Sigmoid colon (tissue), 7 donors: ENCODE data around the gene PXDN. TPM values are rescaled to one million over a fixed set of nuclear protein-coding genes. Genes with fewer than 3 reads are reported as not detected.

Experiments used
- DNase-seq: peaks from one replicate; pipeline ENCODE4 v3.0.0-alpha.2; 2019
- H3K27ac ChIP-seq, 4 donors: fragments of 200-600 bp; sonication (generic); one replicate each; pipeline ENCODE4 v1.5.1; 2016 to 2019; ENCODE audit warnings: mild to moderate bottlenecking in 1 of 4
- H3K27me3 ChIP-seq, 3 donors: fragments of 200-600 bp; sonication (generic); one replicate each; pipeline ENCODE4 v1.5.1; 2019; ENCODE audit warnings: mild to moderate bottlenecking in 1 of 3
- H3K36me3 ChIP-seq, 4 donors: fragments of 200-600 bp; sonication (generic); one replicate each; pipeline ENCODE4 v1.5.1; 2016 to 2019
- H3K4me1 ChIP-seq, 4 donors: fragments of 200-600 bp; sonication (generic); one replicate each; pipeline ENCODE4 v1.5.1; 2017 to 2019
- H3K4me3 ChIP-seq, 4 donors: fragments of 200-600 bp; sonication (generic); one replicate each; pipeline ENCODE4 v1.5.1; 2017 to 2019; ENCODE audit warnings: mild to moderate bottlenecking in 2 of 4, moderate library complexity in 1 of 4
- H3K9me3 ChIP-seq, 4 donors: fragments of 200-600 bp in 3 of 4; sonication (generic) in 3 of 4; one replicate each; pipeline versions ENCODE4 v1.5.1 to v1.6.1; 2013 to 2019
- CTCF ChIP-seq, 4 experiments: fragments of 450-650 bp in 3 of 4; fragments of 200-600 bp in 1 of 4; IDR thresholded peaks; one replicate each; pipeline ENCODE4 v1.5.1; 2016 to 2019; ENCODE audit warnings: antibody characterized with exemption in 4 of 4, mild to moderate bottlenecking in 3 of 4, moderate library complexity in 2 of 4
- EP300 ChIP-seq, 4 donors: sonication (generic); formaldehyde crosslinking; IDR thresholded peaks; one replicate each; pipeline ENCODE4 v1.6.1; 2017; ENCODE audit warnings: antibody characterized with exemption in 4 of 4
- POLR2A ChIP-seq, 2 donors: fragments of 450-650 bp; IDR thresholded peaks; one replicate each; pipeline ENCODE4 v1.6.1; 2016; ENCODE audit warnings: antibody characterized with exemption in 2 of 2, mild to moderate bottlenecking in 2 of 2, moderate library complexity in 2 of 2
- POLR2AphosphoS5 ChIP-seq, 4 donors: sonication (generic); formaldehyde crosslinking; IDR thresholded peaks; one replicate each; pipeline ENCODE4 v1.6.1; 2017; ENCODE audit warnings: antibody characterized with exemption in 4 of 4
- WGBS, 2 donors: extraction: QIAGEN DNeasy Blood & Tissue Kit; methylation state at CpG; one replicate each; pipeline ENCODE4 v1.1.7; 2013; 5-methylcytosine and 5-hydroxymethylcytosine counted together
- intact Hi-C: fragments of 100-400 bp; cut with DNase I; formaldehyde crosslinking; loops from one replicate; pipeline ENCODE4 v1.15.1; 2023
- polyA plus RNA-seq, 3 donors: library from polyadenylated mRNA; stranded (reverse); fragments of 200-250 nt; gene quantifications; one replicate each; pipeline ENCODE4 v1.2.3, GENCODE V29; 2013
- total RNA-seq, 4 donors: library from RNA; depleted of rRNA; stranded (reverse); fragments of >200 nt; gene quantifications; one replicate each; pipeline ENCODE4 v1.1.0, GENCODE V29; 2016
- donor health status: healthy with polysubstance abuse.
- donor health status: Bipolar disorder and iron deficiency.
- donor health status: healthy.

Gene PXDN
- total and polyA plus RNA-seq, 7 donors: 1.2 to 126 (median 34.4) TPM

GRCh38 chr2:1690056-1690775 is 54.1 kb downstream of the PXDN start:
- Histone ChIP-seq H3K27me3 (no peaks in the 10 kb centered on the region), H3K36me3 (peaks cover 0 to 58% (median 23%) of the 10 kb centered on the region in 4 donors), H3K27ac (peak overlapping the region in 1 of 4 donors; percentile 25), H3K9me3 (no peaks in the 10 kb centered on the region), H3K4me1 (peaks cover 0 to 24% (median 5%) of the 10 kb centered on the region in 4 donors), H3K4me3 (no peak overlapping the region)
- WGBS, 2 donors: 85 to 90% methylated on average over 10 of the region's 10 CpGs
- no peak for DNase-seq
- intact Hi-C loops: no loop called here
- TF ChIP-seq POLR2AphosphoS5 (IDR thresholded peaks at IDR 0.05) (no peak), EP300 (IDR thresholded peaks at IDR 0.05) (no peak)

- Histone ChIP-seq H3K9me3 (no peaks in the 10 kb centered on the region), H3K27me3 (no peaks in the 10 kb centered on the region), H3K36me3 (peaks cover 0 to 58% (median 24%) of the 10 kb centered on the region in 4 donors), H3K4me1 (peaks cover 0 to 15% (median 5%) of the 10 kb centered on the region in 4 donors), H3K4me3 (no peak overlapping the region), H3K27ac (no peak overlapping the region)
- intact Hi-C loops: no loop called here
- no peak for DNase-seq
- TF ChIP-seq POLR2A (IDR thresholded peaks at IDR 0.05): no peak
- TF ChIP-seq CTCF (IDR thresholded peaks at IDR 0.05): no peak
- TF ChIP-seq POLR2AphosphoS5 (IDR thresholded peaks at IDR 0.05): no peak
- no peak for TF ChIP-seq EP300 (IDR thresholded peaks at IDR 0.05)
- WGBS, 2 donors: 94 to 96% methylated on average over 10 of the region's 10 CpGs
Measured at GRCh38 chr2:1688859-1689258, 55.5 kb downstream of the PXDN start.

GRCh38 chr2:1688161-1688560 is 56.2 kb downstream of the PXDN start:
- Histone ChIP-seq H3K27ac (peak overlapping the region in 1 of 4 donors; percentile 27), H3K4me3 (no peak overlapping the region), H3K27me3 (no peaks in the 10 kb centered on the region), H3K4me1 (peaks cover 0 to 13% (median 5%) of the 10 kb centered on the region in 4 donors), H3K9me3 (no peaks in the 10 kb centered on the region), H3K36me3 (peaks cover 0 to 59% (median 24%) of the 10 kb centered on the region in 4 donors)
- WGBS, 2 donors: 94% methylated on average over 11 of the region's 11 CpGs
- TF ChIP-seq POLR2AphosphoS5 (IDR thresholded peaks at IDR 0.05) (no peak), POLR2A (IDR thresholded peaks at IDR 0.05) (no peak), EP300 (IDR thresholded peaks at IDR 0.05) (no peak), CTCF (IDR thresholded peaks at IDR 0.05) (no peak)
- intact Hi-C loops: no loop called here
- DNase-seq: no peak

DNA sequence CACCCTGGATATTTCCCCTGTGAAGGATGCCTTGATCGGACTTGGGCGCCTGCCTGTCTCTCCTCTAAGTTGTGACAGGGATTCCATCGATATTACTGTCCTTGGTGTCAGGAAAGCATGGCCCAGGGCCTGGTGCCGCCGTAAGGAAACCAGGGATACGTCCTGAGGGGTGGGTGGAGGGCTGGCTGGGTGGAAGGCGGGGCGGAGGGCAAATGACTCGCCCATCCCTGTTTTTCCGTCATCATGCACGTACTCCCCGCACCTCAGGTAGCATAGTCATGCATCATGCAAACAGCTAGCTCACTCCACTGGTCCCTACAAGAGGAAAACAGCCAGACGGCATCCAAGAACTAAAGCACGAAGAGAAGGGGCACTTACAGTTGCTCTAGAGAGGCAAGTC is 57.1 kb downstream of the PXDN start:
- no peak for DNase-seq
- no peak for TF ChIP-seq CTCF (IDR thresholded peaks at IDR 0.05)
- no peak for TF ChIP-seq POLR2A (IDR thresholded peaks at IDR 0.05)
- no peak for TF ChIP-seq POLR2AphosphoS5 (IDR thresholded peaks at IDR 0.05)
- no peak for TF ChIP-seq EP300 (IDR thresholded peaks at IDR 0.05)
- intact Hi-C loops: no loop called here
- peaks cover 0 to 13% (median 5%) of the 10 kb centered on the region in 4 donors for H3K4me1 ChIP-seq
- no peak overlapping the region for H3K4me3 ChIP-seq
- H3K27ac ChIP-seq: peak overlapping the region in 2 of 4 donors; percentile 27 to 37
- H3K27me3 ChIP-seq: no peaks in the 10 kb centered on the region
- WGBS, 2 donors: 92 to 94% methylated on average over 14 of the region's 14 CpGs
- no peaks in the 10 kb centered on the region for H3K9me3 ChIP-seq
- H3K36me3 ChIP-seq: peaks cover 0 to 61% (median 19%) of the 10 kb centered on the region in 4 donors

GRCh38 chr2:1686784-1687105 is 57.6 kb downstream of the PXDN start:
- intact Hi-C loops: no loop called here
- peaks cover 0 to 13% (median 5%) of the 10 kb centered on the region in 4 donors for H3K4me1 ChIP-seq
- H3K27me3 ChIP-seq: no peaks in the 10 kb centered on the region
- peak overlapping the region in 2 of 4 donors; percentile 27 to 37 for H3K27ac ChIP-seq
- no peaks in the 10 kb centered on the region for H3K9me3 ChIP-seq
- peak; percentile 91 for DNase-seq
- WGBS, 2 donors: 88 to 93% methylated on average over 14 of the region's 14 CpGs
- H3K36me3 ChIP-seq: peaks cover 0 to 61% (median 17%) of the 10 kb centered on the region in 4 donors
- no peak overlapping the region for H3K4me3 ChIP-seq
- TF ChIP-seq EP300 (IDR thresholded peaks at IDR 0.05): no peak
- TF ChIP-seq POLR2AphosphoS5 (IDR thresholded peaks at IDR 0.05): peak in 2 of 4 donors; percentile 27 to 48
